ENCODE data around the gene ACVRL1.

DNA sequence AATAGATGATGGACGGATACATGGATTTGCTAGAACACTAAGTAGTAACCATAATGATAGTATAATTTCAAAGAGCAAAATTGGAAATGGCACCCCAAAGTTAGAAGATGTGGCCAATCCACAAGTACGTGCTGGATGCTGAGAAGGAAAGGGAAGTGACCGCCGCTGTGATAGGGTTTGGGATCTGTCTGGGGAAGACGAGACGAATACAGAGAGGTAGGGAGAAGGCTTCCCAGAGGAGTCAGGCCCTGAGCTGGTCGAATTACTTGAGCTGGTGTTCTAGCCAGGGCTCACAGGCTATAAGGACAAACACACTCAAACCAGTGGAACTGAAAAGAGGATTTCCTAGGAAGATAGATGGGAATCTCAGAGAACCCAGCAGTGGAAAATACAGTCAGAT lies 34.8 kb downstream of the ACVRL1 start:
- TF ChIP-seq, protein P1, sequence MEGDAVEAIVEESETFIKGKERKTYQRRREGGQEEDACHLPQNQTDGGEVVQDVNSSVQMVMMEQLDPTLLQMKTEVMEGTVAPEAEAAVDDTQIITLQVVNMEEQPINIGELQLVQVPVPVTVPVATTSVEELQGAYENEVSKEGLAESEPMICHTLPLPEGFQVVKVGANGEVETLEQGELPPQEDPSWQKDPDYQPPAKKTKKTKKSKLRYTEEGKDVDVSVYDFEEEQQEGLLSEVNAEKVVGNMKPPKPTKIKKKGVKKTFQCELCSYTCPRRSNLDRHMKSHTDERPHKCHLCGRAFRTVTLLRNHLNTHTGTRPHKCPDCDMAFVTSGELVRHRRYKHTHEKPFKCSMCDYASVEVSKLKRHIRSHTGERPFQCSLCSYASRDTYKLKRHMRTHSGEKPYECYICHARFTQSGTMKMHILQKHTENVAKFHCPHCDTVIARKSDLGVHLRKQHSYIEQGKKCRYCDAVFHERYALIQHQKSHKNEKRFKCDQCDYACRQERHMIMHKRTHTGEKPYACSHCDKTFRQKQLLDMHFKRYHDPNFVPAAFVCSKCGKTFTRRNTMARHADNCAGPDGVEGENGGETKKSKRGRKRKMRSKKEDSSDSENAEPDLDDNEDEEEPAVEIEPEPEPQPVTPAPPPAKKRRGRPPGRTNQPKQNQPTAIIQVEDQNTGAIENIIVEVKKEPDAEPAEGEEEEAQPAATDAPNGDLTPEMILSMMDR (IDR thresholded peaks at IDR 0.05) = no peak
- no peak for TF ChIP-seq EP300 (IDR thresholded peaks at IDR 0.05)

Data from tibial nerve (tissue), 4 donors.